Measurements from ENCODE around the gene KIF2C. TPM values are rescaled to one million over a fixed set of nuclear protein-coding genes. Genes with fewer than 3 reads are reported as not detected.
"Not testable (repeated sequence)": the region's sequence is repeated elsewhere in the genome, so short reads cannot be mapped to it uniquely, and the experiment has no call there.

KIF2C gene
- total RNA-seq, 1 donor from 2014 or later, result 2.9 TPM

DNA sequence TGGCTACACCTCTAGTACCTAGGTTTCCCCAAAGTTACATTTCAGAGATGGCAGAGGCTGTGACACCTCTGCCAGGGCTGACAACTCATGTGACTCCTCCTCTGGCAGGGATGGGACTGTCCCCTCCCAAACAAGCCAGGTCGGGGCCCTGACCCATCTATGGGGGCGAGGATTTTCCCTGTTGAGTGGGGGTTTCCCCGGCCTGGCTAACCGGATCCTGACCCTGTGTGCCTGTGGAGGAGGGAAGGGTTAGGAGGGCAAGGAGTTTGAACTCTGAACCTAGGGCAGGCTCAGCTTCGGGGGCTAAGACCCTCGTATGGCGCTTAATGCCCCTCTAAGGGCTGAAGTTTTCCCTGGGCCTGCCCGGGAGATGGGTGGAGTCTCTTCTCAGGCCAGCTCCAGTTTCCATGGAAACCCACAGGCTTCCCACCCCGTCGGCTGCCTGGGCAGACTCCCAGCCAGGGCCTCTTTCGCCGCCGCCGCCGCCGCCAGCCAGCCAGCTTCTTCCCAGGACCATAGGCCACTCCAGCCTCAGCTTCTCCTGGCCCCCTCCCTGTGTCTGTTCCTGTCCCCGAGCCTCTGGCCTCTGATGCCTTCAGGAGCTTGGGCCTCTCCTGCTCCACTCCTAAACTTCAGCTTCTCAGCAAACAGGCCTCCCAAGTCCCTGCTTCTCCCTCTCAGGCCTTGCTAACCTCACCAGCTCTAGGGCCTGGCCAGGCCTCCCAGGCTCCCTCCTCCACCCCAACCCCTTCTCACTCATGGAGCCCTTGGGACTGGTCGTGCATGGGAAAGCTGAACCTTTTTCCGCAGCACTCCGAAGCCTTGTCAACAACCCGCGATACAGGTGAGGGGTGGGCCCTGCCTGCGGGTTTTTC, 68.7 kb downstream of the KIF2C start, which contains the start of gene BTBD19:
BTBD19 (plus strand) TSS at position 461 of the 875 bp plus-strand sequence; CDS start at position 759, 298 bp downstream.
- peak; percentile 85 to 87 for DNase-seq (ENCODE audit: low spot score in 2 of 2)
- FAIRE-seq, result no peak

DNA sequence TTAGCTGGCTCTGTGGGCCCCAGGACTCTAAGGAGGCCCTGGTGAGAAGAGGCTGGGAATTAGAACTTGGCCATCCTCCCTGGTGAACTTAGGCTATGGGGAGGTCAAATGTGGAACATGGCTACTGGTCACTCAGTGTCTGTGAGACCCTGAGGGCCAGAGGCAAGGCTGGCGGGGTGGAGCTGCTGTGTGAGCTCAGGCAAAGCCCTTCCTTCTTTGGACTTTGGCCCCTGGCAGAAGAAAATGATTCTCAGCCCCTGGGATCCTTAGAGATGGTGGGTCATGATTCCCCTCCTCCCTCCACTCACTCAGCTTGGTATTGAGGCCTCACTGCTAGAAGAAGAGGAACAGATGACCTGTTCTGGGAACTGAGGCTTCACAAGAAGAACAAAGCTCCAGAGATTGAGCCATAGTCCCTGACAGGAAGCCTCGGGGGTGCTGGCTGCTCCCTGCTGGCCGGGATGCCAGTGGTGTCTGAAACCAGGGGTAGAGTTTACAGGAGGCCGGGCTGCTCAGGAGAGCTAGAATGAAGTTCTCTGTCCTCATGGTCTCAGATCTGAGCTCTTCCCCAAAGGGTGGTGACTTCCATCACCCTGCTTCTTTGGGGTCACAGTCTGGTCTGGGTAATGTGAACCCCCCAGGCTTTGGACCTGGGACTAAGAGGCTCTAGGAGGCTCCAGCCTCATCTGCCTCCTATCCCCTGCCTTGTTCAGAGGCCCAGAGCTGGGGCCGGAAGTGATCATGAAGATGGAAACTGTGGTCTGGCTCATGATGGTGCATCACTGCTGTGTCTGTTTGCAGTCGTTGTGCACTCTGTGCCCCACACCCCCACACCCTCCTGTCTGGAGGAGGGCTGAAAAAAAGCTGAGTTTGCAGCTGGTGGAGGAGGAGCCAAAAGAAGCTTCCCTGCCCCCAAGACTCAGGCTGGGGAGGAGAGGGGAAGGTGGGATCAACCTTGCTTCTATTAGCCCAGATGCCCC, 69.6 kb downstream of the KIF2C start:
- no peak for FAIRE-seq

DNA sequence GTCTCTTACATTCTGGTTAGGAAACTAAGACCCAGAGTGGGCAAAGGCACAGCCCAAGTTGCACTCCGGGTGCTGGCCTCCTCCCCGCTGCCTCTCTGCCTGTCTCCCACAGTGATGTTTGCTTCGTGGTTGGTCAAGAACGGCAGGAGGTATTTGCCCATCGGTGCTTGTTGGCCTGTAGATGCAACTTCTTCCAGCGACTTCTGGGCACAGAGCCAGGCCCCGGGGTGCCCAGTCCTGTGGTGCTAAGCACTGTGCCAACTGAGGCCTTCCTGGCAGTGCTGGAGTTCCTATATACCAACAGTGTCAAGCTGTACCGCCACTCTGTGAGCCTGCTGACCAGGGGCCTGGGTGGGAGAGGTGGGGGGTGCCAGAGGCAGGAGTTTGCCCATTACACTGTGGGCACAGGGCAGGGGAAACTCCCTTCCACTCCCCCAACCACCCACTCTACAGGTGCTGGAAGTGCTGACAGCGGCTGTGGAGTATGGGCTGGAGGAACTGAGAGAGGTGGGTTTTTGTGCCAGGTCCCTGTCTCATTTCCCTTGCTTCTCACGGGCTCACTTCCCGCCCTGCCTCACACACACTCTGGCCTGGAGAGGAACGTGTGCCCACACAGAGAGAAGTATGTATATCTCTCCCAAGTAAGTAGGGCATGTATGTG, 70.6 kb downstream of the KIF2C start:
- FAIRE-seq, result no peak
- DNase-seq (ENCODE audit: low spot score in 2 of 2), result no peak

More for the DNA sequence above, 69.6 kb downstream of the KIF2C start:
- DNase-seq (ENCODE audit: low spot score in 2 of 2), result no peak

DNA sequence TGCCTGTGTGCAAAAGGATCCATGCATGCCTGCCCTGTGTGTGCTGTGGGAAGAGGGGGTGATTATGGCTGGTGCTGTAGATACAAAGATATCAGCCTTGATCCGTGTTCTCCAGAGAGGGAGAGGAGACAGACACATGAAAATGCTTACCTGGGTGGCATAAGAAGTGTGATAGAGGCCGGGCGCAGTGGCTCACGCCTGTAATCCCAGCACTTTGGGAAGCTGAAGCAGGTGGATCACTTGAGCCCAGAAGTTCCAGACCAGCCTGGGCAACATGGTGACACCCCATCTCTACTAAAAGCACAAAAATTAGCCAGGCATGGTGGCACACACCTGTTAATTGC, 71.1 kb downstream of the KIF2C start:
- DNase-seq (ENCODE audit: low spot score in 2 of 2); FAIRE-seq: not testable (repeated sequence)

DNA sequence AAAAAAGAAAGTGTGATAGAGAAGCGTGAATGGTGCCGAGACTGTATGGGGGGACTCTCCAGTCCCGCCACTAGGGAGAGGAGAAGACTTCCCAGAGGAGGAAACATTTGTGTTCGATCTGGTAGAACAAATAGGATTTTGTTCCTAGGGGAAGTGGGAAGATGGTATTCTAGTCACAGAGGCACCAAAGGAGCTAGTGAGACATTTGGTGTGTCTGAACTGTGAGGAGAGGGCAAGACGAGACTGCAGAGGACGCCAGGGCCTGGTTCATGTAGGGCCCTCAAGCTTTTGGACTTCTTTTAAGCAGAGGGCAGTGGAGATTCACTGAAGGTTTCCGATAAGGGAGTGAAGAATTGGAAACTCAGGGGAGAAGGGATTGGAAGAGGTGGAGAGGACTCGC, 71.6 kb downstream of the KIF2C start:
- DNase-seq (ENCODE audit: low spot score in 2 of 2) (peak in 1 of 2 donors; percentile 12), FAIRE-seq (no peak)

DNA sequence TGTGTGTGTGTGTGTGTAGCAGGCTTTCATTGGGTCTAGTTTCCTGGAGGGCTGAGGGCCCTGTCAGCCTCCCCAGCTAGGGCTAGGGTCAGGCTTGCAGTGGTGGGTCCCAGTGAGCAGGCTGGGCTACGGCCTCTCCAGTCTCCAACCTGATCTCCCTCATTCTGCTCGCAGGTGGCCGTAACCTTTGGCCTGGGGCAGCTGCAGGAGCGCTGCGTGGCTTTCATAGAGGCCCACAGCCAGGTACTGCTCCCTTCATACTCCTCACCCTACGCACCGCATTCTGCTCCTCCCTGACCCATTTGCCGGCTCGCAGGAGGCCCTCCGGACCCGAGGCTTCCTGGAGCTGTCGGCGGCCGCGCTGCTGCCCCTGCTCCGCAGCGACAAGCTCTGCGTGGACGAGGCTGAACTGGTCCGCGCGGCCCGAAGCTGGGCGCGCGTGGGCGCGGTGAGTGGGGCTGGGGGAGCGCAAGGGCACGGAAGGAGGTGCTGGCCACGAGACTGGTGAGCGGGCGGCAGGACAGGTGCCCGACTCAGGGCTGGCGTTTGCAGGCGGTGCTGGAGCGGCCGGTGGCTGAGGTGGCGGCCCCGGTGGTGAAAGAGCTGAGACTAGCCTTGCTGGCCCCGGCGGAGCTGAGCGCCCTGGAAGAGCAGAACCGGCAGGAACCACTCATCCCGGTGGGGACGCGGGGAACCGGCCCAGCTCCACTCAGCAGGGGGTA, 73.3 kb downstream of the KIF2C start:
- FAIRE-seq (no peak), DNase-seq (ENCODE audit: low spot score in 2 of 2) (peak in 1 of 2 donors; percentile 49)

DNA sequence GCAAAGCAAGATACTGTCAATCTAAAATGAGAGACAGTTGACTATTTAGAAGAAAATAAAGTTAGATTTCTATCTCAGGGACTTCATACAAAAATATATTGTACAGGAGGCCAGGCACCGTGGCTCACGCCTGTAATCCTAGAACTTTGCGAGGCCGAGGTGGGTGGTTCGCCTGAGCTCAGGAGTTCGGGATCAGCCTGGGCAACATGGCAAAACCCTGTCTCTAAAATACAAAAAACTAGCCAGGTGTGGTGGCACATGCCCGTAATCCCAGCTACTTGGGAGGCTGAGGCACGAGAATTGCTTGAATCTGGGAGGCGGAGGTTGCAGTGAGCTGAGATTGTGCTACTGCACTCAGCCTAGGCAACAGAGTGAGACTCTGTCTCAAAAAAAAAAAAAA, 76.3 kb downstream of the KIF2C start:
- not testable (repeated sequence) for FAIRE-seq; DNase-seq (ENCODE audit: low spot score in 2 of 2)

DNA sequence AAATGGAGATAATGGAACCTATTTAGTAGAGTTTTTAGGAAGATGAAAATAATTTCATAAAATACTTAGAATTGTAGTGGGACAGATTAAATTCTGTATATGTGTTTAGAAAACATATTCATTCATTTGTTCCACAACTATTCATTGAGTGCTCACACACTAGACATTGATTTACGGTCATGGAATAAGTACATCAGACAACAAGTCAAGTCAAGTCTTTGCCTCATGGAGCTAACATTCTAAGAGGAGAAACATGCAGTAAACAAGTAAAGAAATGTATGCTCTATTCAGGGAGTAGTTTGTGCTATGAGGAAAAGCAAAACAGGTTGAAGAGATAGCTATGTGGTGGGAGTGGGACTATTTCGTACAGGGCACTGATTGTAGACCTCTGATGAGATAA, 77.7 kb downstream of the KIF2C start:
- FAIRE-seq (no peak), DNase-seq (ENCODE audit: low spot score in 2 of 2) (no peak)

Small RNA genes lying within 50 kb of the gene (small RNA-seq; reads per million reads assigned to genes)
- gene RNU5D-1 (18.0 reads per million, percentile 97 among the genes with 10 or more reads in this experiment), gene RNU5F-1 (1.1 reads per million, percentile 68 among the genes with 10 or more reads in this experiment), gene SNORD38A (83.0 reads per million, percentile 98 among the genes with 10 or more reads in this experiment), gene SNORD38B (not detected), gene SNORD46 (2,599 reads per million, percentile 100 among the genes with 10 or more reads in this experiment), gene SNORD55 (not detected)

Other genes starting within 250 kb of the KIF2C start
- gene TMEM53, start 65.4 kb upstream of the KIF2C start, total RNA-seq, result 4.9 TPM
- 4.5 TPM for gene ARMH1, start 65.1 kb upstream of the KIF2C start, total RNA-seq
- gene RNU5D-1, start 8.7 kb upstream of the KIF2C start, total RNA-seq, result not detected
- 1,632 TPM for gene RPS8, start 35.7 kb downstream of the KIF2C start, total RNA-seq
- gene BEST4, start 48.3 kb downstream of the KIF2C start, total RNA-seq, result 0.41 TPM
- gene PLK3, start 60.5 kb downstream of the KIF2C start, total RNA-seq, result 10.2 TPM
- not detected for gene DYNLT4, start 67.5 kb downstream of the KIF2C start, total RNA-seq
- under 0.01 TPM for gene BTBD19, start 68.7 kb downstream of the KIF2C start, total RNA-seq
- 0.82 TPM for gene PTCH2, start 103.4 kb downstream of the KIF2C start, total RNA-seq
- 27.7 TPM for gene EIF2B3, start 246.8 kb downstream of the KIF2C start, total RNA-seq

All from frontal cortex (tissue), 4 donors.